NCI-H1694 treated with DMSO at 0.1 percent for 48 hours (cell line): ENCODE data around the gene COG1.
"Not testable (repeated sequence)": the region's sequence is repeated elsewhere in the genome, so short reads cannot be mapped to it uniquely, and the experiment has no call there.

Experiments used
- DNase-seq: peaks from one replicate; lab custom pipeline; 2025; lab: John Stamatoyannopoulos, UW

COG1 gene, protein sequence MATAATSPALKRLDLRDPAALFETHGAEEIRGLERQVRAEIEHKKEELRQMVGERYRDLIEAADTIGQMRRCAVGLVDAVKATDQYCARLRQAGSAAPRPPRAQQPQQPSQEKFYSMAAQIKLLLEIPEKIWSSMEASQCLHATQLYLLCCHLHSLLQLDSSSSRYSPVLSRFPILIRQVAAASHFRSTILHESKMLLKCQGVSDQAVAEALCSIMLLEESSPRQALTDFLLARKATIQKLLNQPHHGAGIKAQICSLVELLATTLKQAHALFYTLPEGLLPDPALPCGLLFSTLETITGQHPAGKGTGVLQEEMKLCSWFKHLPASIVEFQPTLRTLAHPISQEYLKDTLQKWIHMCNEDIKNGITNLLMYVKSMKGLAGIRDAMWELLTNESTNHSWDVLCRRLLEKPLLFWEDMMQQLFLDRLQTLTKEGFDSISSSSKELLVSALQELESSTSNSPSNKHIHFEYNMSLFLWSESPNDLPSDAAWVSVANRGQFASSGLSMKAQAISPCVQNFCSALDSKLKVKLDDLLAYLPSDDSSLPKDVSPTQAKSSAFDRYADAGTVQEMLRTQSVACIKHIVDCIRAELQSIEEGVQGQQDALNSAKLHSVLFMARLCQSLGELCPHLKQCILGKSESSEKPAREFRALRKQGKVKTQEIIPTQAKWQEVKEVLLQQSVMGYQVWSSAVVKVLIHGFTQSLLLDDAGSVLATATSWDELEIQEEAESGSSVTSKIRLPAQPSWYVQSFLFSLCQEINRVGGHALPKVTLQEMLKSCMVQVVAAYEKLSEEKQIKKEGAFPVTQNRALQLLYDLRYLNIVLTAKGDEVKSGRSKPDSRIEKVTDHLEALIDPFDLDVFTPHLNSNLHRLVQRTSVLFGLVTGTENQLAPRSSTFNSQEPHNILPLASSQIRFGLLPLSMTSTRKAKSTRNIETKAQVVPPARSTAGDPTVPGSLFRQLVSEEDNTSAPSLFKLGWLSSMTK

DNA sequence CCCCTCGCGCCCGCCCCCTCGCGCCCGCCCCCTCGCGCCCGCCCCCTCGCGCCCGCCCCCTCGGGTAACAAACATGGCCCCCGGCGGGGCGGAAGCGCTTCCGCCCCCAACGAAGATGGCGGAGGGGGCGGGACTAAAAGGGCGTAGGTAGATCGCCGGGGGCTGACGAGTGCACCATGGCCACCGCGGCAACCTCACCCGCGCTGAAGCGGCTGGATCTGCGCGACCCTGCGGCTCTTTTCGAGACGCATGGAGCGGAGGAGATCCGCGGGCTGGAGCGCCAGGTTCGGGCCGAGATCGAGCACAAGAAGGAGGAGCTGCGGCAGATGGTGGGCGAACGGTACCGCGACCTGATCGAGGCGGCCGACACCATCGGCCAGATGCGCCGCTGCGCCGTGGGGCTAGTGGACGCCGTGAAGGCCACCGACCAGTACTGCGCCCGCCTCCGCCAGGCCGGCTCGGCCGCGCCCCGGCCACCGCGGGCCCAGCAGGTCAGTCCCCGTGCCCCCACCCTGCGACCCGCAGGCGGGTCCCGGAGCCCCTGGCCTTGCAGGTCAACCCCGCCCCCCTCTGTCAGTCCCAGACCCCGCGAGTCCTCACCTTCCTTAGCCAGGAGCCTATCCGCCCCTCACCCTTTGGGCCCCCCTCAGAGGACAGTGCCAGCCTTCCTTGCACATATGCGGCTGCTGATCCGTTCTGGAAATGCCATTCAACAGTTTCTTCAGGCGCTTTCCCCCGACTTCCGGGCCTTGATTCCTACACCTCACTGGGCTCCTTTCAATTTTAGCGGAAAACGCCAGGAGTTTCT lies at the start of gene COG1:
COG1 (plus strand) TSS at position 162 of the 808 bp plus-strand sequence; CDS start at position 177, 15 bp downstream.
- peak; percentile 74 for DNase-seq

DNA sequence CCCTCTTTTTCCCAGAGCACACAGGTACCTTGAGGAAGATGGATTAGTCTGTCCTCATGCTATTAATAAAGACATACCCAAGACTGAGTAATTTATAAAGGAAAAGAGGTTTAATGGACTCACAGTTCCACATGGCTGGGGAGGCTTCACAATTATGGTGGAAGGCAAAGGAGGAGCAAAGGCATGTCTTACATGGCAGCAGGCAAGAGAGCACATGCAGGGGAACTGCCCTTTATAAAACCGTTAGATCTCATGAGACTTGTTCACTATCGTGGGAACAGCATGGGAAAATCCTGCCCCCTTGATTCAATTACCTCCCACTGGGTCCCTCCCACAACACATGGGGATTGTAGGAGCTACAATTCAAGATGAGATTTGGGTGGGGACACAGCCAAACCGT lies 48.6 kb upstream of the COG1 start:
- DNase-seq, result not testable (repeated sequence)

DNA sequence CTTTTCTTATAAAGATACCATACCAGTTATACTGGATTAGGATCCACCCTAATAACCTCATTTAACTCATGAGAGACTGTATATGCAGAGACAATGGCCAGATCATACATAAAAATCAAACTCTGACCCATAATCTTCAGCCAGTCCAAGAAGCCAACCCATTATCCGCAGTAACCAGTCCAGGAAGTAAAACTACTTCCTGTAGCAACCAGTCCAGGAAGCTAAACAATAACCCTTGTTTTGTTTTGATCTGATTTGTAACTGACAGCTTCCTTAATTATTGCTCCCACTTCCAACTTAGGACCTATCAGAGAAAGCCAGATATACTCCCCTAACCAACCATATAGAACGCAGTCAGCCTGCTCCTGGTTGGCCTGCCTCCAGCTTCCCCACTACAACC lies 47.2 kb upstream of the COG1 start:
- DNase-seq, result no peak

DNA sequence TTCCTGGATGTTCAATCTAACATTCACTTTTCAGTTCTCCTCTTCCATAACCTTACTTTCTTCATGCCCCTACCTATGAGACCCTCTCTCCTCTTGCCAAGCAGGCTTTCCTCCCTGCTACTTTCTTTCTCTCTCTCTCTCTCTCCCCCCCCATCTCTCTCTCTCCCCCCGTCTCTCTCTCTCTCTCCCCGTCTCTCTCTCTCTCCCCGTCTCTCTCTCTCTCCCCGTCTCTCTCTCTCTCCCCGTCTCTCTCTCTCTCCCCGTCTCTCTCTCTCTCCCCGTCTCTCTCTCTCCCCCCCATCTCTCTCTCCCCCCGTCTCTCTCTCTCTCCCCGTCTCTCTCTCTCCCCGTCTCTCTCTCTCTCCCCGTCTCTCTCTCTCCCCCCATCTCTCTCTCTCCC lies 45.1 kb upstream of the COG1 start:
- not testable (repeated sequence) for DNase-seq

DNA sequence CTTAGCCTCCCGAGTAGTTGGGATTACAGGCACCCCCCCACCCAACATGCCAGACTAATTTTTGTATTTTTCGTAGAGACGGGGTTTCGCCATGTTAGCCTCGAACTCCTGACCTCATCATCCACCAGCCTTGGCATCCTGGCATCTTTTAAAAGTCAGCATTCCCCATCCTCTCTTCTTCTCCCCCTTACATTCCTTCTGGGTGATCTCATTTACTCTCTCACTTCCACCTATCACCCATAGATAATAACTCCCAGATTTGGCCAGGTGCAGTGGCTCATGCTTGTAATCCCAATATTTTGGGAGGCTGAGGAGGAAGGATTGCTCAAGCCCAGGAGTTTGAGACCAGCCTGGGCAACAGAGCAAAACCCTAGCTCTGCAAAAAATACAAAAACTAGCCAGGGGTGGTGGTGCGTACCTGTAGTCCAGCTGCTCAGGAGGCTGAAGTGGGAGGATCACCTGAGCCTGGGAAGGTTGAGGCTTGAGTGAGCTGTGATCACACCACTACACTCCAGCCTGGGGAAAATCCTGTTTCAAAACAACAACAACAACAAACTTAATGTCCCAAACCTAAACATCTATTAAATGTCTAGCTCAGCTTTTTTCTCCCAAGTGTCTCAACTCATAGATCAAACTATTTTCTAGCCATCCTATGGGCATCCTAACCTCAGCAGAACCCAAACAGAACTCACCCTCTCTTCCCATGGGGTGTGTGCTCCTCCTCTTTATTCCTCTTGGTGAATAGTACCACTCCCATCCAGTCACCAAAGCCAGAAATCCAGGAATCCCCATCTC lies 44.1 kb upstream of the COG1 start:
- no peak for DNase-seq

DNA sequence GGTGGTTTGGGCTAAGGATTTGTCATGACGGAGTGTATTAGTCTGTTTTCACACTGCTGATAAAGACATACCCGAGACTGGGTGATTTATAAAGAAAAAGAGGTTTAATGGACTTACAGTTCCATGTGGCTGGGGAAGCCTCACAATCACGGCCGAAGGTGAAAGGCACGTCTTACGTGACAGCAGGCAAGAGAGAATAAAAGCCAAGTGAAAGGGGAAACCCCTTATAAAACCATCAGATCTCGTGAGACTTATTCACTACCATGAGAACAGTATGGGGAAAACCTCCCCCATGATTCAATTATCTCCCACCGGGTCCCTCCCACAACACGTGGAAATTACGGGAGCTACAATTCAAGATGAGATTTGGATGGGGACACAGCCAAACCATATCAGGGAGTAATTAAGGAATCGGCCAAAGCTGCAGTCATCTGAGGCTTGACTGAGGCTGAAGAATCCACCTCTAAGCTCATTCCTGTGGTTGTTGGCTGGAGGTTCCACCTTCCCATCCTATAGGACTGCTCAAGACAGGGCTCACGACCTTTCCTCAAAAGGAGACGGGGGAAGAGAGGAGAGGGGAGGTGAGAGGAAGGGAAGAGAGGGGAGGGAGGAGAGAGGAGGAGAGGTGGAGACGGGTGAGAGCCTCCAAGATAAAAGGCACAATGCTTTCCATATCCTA lies 42.1 kb upstream of the COG1 start:
- not testable (repeated sequence) for DNase-seq

DNA sequence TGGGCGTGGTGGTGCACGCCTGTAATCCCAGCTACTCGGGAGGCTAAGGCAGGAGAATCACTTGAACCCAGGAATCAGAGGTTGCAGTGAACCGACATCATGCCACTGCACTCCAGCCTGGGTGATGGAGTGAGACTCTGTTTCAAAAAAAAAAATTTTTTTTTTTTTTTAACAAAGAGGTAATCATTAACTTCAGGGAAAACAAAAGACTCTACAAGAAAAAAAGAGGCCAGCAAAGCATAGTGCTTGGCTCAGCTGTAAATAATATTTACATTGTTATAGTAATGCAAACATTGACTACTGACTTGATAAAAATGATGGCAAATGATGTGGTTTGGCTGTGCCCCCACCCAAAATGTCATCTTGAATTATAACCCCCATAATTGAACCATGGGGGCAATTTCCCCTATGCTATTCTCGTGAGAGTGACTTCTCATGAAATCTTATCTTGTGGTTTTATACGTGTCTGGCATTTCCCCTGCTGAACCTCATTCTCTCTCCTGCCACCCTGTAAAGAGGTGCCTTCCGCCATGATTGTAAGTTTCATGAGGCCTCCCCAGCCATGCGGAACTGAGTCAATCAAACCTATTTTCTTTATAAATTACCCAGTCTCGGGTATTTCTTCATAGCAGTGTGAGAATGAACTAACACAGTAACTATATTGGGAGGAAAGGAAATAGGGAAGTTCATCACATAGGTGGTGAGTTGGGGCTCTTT lies 40.8 kb upstream of the COG1 start:
- no peak for DNase-seq

DNA sequence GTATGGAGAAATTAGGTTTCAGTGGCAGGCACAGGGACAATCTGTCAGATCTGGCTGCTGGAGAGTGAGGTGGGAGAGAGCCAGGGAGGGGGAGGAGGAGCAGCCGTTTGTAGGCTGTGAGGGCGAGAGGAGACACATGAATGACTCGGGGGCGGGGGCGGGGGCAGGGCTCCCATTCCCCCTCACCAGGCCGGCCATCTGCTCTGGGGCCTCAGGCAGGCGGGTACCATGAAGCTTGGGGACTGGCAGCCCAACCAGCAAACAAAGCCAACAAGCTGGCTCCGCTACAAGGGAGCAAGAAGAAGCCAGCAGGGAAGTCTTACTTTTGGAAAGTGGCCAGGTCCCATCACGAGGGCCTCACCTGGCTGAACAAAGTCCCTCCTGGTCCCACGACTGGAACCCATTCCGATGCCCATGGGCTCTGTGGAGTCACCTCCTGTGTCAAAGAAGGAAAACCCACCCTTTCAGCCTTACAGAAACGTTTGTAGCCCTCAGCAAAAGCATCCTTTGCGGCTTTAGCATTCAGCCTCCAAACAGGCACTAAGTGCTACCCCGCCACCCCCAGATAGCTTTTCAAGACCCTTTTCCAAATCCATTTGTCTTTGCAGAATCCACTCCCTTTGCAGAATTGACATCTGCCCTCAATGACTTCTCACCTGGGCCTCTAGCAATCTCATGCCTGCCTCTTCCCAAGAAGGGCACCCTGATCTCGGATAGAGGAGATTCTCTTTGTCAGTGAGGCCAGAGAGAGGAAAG lies 37.3 kb upstream of the COG1 start:
- peak; percentile 97 for DNase-seq

DNA sequence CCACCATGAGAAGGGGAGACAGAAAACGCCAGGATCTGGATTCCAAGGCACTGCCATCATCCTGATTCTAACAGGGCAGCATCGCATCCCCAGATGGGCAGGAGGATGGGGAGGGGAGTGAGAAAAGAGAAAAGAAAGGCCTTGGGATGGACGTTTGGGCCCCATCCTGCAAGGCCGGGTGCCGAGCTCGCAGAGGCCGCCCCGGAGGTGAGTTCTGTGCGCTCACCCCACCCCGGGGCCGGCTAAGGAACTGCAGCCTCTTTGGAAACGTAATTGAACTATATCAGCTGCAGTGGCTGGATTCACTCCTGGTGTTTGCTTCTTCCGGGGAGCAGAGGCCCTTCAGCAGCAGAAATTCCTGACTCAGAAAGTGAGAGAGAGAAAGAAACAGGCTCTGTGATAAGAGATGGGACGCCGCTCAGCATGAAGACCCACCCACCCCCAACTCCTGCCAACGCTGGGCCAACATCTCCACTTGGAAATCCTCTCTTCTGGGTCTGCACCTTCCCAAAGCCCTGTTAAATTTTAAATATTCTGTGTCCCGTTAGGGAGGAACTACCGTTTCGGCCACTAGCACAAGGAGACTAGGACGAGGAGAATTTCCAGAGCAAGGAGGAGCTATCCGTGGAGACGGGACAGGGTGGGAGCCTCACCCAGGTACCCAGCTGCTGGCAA lies 36.6 kb upstream of the COG1 start:
- peak; percentile 87 for DNase-seq

DNA sequence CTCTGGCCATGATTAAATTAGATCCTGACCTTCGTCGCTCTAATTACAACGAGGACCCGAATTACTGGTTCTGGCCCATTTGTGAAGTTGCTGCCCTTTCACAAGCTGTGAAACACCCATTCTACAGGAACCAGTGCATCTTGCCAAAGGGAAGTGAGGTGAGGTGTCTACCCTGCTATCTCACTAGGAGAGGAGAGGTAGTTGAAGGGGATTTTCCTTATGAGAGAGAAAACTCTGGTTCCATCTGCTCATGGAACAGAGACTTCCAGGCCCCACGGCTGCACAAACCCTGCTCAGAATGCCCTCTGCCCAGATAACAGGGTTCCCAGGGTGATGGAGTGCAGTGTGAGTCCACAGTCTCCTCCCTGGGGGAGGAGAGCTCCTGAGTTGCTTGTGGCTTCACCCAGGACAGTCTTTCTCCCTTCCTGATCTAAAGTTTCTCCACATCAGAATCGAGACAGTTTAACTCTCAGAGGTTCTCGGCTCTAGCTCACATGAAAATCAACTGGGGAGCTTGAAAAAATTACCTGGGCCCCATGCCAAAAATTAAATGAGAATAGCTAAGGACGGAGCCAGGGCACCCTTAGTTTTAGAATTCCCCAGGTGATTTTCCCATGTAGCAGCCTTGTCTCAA lies 35.9 kb upstream of the COG1 start:
- peak; percentile 58 for DNase-seq

DNA sequence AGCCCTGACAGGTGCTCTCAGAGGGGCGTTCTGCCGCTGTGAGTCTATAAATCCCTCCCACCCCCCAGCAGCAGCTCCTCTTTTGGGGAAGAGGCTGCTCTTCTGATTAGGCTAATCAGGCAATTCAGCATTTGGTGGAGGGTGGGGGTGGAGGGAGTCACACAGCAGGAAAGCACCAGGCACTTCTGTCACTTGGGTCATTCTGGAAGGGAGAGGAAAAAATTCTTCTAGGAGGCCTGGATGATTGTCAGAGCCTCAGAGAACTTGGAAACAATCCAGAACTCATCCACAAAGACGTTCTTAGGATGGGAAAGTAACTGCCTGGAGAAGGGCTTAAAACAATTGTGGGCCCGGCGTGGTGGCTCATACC lies 35.3 kb upstream of the COG1 start:
- peak; percentile 58 for DNase-seq

DNA sequence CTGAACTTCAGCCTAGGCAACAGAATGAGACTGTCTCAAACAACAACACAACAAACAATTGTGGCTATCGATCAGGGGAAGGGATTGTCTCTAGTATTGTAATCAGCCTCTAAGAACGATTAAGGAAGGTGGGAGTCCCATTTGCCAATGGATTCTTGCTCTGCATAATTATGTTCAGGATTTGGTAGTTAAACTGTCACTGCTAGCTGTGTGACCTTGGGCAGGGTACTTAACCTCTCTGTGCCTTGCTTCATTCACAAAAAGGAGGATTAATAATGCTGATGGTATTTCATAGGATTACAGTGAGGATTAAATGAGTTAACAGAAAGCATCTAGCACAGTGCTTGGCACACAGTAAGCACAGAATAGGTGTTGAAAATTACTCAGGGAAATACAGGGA lies 34.7 kb upstream of the COG1 start:
- no peak for DNase-seq

DNA sequence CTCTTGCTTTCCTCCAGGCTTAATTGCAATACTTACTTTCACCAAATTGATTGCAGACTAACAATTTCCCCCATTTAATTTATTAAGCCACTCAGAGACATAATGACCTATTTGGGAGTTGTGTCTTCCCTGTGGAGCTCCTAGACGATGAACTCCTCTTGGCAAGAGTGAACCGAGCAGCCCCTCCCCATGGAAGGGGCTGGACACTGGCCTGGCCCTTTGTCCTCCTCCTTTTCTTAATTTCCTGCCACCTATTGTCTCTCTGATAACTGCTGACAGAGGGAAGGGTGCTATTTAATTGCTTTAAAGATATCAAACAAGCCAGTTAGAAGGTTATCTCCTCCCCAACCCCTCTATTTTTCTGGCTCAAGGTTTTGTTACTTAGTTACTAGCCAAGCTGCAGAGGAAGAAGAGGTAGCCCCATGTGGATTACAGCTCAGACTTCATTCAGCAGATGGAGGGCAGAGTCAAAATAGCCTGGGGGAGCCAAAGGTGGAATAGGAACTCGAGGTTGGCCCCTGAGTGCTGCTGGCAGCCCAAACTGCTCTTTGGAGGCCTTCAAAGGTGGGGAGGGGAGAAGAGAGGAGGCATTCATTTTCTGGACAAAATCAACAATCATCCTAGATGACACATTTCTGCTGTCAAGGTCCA lies 31.8 kb upstream of the COG1 start:
- no peak for DNase-seq

DNA sequence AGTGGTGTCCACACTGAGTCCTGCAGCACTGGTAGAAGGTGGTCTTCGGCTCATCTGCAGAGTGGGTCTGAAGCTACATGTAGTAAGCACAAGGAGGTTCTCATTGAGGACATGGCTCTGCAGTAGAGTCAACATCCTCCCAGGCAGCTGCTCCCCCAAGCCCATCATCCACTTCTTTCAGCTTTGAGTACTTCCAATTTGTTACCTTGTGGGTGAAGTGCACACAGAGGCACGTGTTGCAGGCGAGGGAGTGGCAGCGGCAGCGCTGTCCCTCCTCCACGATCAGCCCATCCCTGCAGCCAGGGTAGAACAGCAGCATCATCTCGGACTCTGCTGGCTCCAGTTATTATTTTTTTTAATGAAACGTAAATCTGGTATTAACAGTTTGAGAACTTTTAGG lies 29.8 kb upstream of the COG1 start:
- DNase-seq, result no peak

DNA sequence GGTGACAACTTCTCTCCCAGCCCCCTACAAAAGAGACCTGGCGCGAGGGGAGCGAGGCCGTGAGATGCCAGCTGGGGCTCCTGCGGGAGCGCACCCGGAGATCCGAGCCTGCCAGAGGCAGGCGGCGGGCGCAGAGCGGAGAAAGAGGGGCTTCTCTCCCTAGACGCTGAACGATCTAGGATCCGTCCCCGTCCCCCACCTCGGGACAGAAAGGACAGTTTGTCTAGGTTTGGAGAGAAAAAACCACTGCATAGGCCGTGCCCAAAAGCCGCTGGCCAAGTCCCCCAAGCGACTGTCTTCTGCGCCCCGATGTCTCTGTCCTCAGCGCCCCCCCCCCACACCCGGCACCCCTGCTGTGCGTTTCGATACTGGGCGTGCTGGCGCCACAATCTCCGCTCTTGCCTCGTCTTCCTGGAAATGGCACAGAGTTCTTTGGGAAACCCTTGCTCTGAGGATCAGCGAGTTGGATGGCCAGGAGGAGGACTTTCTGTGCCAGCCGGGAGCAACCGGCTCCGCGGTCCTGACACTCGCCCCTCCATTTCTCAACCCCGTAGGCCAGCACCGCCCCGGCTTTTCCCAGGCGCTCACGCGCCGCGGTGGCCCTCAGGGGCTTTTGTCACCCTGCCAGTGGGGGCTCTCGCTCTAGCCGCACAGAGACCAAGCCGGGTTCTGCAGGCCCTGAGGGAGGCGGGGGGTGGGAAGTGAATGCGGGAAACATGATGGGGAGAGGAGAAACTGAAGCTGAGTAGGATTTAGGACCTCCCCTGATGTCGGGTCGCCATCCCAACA lies 27.0 kb upstream of the COG1 start:
- DNase-seq, result no peak

DNA sequence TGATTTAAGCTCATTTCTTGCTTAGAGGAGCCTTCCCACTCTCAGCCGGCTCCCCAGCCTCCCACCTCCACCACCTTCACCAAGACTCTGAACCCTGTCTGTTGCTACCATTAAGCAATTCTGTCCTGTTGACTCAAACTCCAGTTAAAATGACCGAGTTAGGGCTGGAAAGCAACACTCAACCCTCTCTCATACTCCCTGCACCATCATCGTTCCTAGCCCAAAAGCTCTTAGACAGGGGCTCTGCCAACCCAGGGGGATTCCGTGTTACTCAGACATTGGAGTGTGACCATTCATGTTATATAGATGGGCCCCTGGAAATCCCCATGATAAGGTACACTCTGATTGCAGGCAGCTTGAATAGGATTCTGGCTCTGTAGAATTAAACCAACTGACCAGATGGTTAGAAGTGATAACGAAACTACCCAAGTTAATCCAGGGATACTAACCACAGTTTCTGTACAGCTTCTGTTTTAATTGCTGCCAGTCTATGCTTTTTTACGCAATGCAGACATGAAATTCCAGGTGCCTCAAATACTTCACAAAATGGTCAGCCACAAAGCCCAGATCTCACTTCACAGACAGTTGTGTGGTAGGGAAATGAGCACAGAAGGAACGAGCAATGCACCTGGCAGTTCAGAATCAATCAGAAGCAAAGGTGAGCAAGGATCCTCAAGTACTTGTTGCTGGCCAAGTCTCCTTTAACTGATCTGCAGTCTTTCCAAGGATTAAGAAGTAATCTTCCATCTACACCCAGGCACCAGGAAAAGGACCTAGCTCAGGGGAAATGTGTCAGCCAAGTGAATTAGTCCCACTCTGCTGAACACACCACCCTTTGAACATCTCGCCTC lies 25.9 kb upstream of the COG1 start:
- no peak for DNase-seq
